ENCODE data around the gene SATB2.
A peak's percentile ranks its signal among the peaks of the same experiment; 100 is the strongest.

GRCh38 chr2:199488772-199489400, 31.1 kb upstream of the SATB2 start:
- TF ChIP-seq CTCF (conservative IDR thresholded peaks at IDR 0.05): peak; percentile 80
- no peak for TF ChIP-seq EZH2 (IDR thresholded peaks at IDR 0.05; ENCODE audit: low read depth)
